SH-SY5Y (cell line): ENCODE measurements around the gene WRAP53.

ENCODE experiments used
- GATA2 ChIP-seq: IDR thresholded peaks from 2 replicates; pipeline ENCODE4 v1.6.1; 2011; ENCODE audit warnings: mild to moderate bottlenecking, low read depth, low read length
- GATA3 ChIP-seq: IDR thresholded peaks from 2 replicates; pipeline ENCODE4 v1.6.1; 2011; ENCODE audit warnings: low read depth, mild to moderate bottlenecking, low read length, moderate library complexity

DNA sequence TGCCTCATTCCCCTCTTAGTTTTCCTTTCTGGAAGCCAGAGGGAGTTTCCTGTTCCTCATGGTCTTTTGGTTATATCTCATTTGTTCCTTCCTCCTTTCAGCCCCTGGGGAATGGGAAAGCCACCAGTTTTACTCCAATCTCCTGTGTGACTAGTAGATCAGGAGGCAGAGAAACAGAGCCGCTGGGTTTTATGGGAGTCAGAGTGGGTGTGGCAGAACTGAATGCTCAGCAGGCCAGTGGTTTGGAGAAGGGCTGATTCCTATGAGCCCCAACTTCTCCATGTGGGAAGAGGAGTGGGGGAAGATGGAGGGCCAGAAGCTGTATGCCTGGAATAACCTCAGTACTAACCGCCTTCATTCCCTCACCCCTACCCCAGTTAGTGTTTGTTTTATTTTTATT is 33.3 kb downstream of the WRAP53 start:
- TF ChIP-seq GATA2, result no peak
- no peak for TF ChIP-seq GATA3
